ENCODE measurements around the gene C1QL1. TPM values are rescaled to one million over a fixed set of nuclear protein-coding genes. Genes with fewer than 3 reads are reported as not detected.

Gene C1QL1
- total RNA-seq, 1 experiment from 2014 or later = 3.5 TPM

DNA sequence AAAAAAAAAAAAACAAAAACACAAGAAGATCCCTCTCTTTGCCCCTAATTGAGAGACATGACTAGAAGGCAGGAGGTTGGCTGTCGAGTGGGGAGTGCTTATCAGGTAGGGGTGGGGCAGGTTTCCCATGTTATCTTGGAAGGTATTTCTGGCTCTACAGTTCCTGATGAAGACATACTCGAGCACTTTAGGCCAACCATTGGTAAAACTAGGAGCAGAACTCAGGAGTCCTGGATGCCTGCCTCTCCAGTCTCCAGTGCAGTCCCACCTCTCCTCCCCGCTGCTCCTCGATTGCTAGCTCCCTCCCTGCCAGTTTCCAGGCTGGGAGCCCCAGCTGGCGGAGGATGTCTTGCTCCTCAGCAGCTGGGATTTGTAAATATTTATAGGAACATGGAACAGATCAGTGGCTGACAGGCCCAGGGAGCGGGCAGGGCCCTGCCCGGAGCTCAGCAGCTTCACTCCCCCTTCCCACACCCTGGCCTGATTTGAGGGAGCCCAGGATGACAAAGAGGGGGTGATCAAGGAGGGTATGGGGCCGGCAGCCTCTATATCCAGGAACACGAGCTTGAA, 11.4 kb upstream of the C1QL1 start:
- H3K4me2 ChIP-seq (ENCODE audit: low read length) = no peak overlapping the region
- H3K27ac ChIP-seq (ENCODE audit: low read depth, low read length) = no peak overlapping the region
- H3K36me3 ChIP-seq (ENCODE audit: control insufficient read depth in 1 of 2, insufficient read depth in 2 of 2, low read length in 2 of 2) = no peaks in the 10 kb centered on the region
- no peaks in the 10 kb centered on the region for H3K4me1 ChIP-seq (ENCODE audit: control insufficient read depth in 1 of 2, insufficient read depth in 2 of 2, low read length in 2 of 2)
- no TSS peak for BruUV-seq (replicated peaks)
- no peaks in the 10 kb centered on the region for H3K27me3 ChIP-seq (ENCODE audit: insufficient read depth, low read length)
- no peaks in the 10 kb centered on the region for H3K9me3 ChIP-seq (ENCODE audit: control insufficient read depth in 1 of 2, insufficient read depth in 1 of 2, low read depth in 1 of 2, low read length in 2 of 2)
- ChIA-PET POLR2A (no interaction called here), CTCF (no interaction called here), RAD21 (ENCODE audit: low non-redundant PET in 1 of 2, low total read pairs in 2 of 2, uncharacterized antibody in 2 of 2, unreplicated experiment in 2 of 2) (no interaction called here)
- no peak overlapping the region for H2AFZ ChIP-seq (ENCODE audit: low read depth, low read length, poor library complexity, severe bottlenecking)
- no peaks in the 10 kb centered on the region for H4K20me1 ChIP-seq (ENCODE audit: insufficient read depth)
- no peak overlapping the region for H3K9ac ChIP-seq (ENCODE audit: low read length)
- H3K79me2 ChIP-seq (ENCODE audit: insufficient read depth, low read length) = no peaks in the 10 kb centered on the region
- H3K4me3 ChIP-seq (replicated peaks in 1 of 2; ENCODE audit: low read depth in 1 of 2, low read length in 2 of 2) = no peak overlapping the region
- no peaks in the 10 kb centered on the region for H3K9me2 ChIP-seq (ENCODE audit: insufficient read depth)
- DNase-seq (ENCODE audit: low read depth, low spot score) = no peak
- TF ChIP-seq EZH2 (IDR thresholded peaks at IDR 0.05) (no peak), SP1 (IDR thresholded peaks at IDR 0.05; ENCODE audit: low read depth) (no peak), YY1 (IDR thresholded peaks at IDR 0.05; ENCODE audit: extremely low read depth, insufficient replicate concordance, low read depth, low read length) (no peak), TCF7L2 (IDR thresholded peaks at IDR 0.05; ENCODE audit: borderline replicate concordance, extremely low read depth, insufficient read depth, insufficient read length) (no peak), EGR1 (IDR thresholded peaks at IDR 0.05; ENCODE audit: low read depth) (no peak)
- no peak for ATAC-seq
- intact Hi-C loops (cut with micrococcal nuclease) = no loop called here

DNA sequence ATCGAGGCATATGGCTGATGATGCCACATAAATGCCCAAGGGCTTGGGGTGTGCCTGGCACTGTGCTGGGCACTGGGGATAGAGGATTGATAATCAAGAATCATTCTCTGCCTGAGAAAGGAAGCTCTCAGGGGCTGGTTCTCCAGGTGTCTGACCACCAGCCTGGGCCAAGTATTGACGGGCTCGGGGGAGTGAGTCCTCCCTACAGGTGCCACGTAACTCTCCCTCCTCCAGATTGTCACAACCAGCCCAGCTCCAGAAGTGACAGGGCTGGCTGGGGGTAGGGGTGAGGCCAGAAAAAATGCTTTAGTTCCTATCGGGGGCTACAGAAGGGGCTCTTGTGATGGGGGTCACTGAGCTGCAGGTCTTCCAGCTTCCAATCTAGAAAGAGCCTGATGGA, 10.7 kb upstream of the C1QL1 start:
- Histone ChIP-seq H3K36me3 (ENCODE audit: control insufficient read depth in 1 of 2, insufficient read depth in 2 of 2, low read length in 2 of 2) (no peaks in the 10 kb centered on the region), H3K9ac (ENCODE audit: low read length) (no peak overlapping the region), H3K4me2 (ENCODE audit: low read length) (no peak overlapping the region), H2AFZ (ENCODE audit: low read depth, low read length, poor library complexity, severe bottlenecking) (no peak overlapping the region), H3K79me2 (ENCODE audit: insufficient read depth, low read length) (no peaks in the 10 kb centered on the region), H3K27me3 (ENCODE audit: insufficient read depth, low read length) (no peaks in the 10 kb centered on the region), H3K4me3 (replicated peaks in 1 of 2; ENCODE audit: low read depth in 1 of 2, low read length in 2 of 2) (no peak overlapping the region), H3K9me2 (ENCODE audit: insufficient read depth) (no peaks in the 10 kb centered on the region), H3K27ac (ENCODE audit: low read depth, low read length) (no peak overlapping the region), H3K4me1 (ENCODE audit: control insufficient read depth in 1 of 2, insufficient read depth in 2 of 2, low read length in 2 of 2) (no peaks in the 10 kb centered on the region), H4K20me1 (ENCODE audit: insufficient read depth) (no peaks in the 10 kb centered on the region), H3K9me3 (ENCODE audit: control insufficient read depth in 1 of 2, insufficient read depth in 1 of 2, low read depth in 1 of 2, low read length in 2 of 2) (no peaks in the 10 kb centered on the region)
- intact Hi-C loops (cut with micrococcal nuclease) = no loop called here
- CTCF ChIA-PET = no interaction called here
- RAD21 ChIA-PET (ENCODE audit: low non-redundant PET in 1 of 2, low total read pairs in 2 of 2, uncharacterized antibody in 2 of 2, unreplicated experiment in 2 of 2) = no interaction called here
- no TSS peak for BruUV-seq (replicated peaks)
- no peak for DNase-seq (ENCODE audit: low read depth, low spot score)
- ATAC-seq = no peak
- POLR2A ChIA-PET = no interaction called here
- TF ChIP-seq ELF1 (IDR thresholded peaks at IDR 0.05; ENCODE audit: borderline replicate concordance, low read depth) (no peak), TCF7L2 (IDR thresholded peaks at IDR 0.05; ENCODE audit: borderline replicate concordance, extremely low read depth, insufficient read depth, insufficient read length) (no peak), ZFX (IDR thresholded peaks at IDR 0.05) (no peak), SRF (IDR thresholded peaks at IDR 0.05; ENCODE audit: low read depth) (no peak), EZH2phosphoT487 (IDR thresholded peaks at IDR 0.05; ENCODE audit: borderline replicate concordance) (no peak)
- TF ChIP-seq, protein P1, sequence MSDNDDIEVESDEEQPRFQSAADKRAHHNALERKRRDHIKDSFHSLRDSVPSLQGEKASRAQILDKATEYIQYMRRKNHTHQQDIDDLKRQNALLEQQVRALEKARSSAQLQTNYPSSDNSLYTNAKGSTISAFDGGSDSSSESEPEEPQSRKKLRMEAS (IDR thresholded peaks at IDR 0.05) = no peak
